GM10248 (cell line): Measurements from ENCODE around the gene MED23.

Experiments
- CTCF ChIA-PET: fragments of 300-600 bp; sonication (Branson Sonifier 250); formaldehyde crosslinking; extraction: SDS; loops from one replicate; lab custom pipeline; 2021; ENCODE audit warnings: antibody characterized with exemption; lab: Yijun Ruan, JAX
- POLR2A ChIA-PET: fragments of 350-650 bp; sonication (Branson Sonifier 250); formaldehyde crosslinking; extraction: SDS; loops from one replicate; lab custom pipeline; 2020; ENCODE audit warnings: antibody characterized with exemption; lab: Yijun Ruan, JAX
- DNase-seq: peaks from one replicate; pipeline ENCODE4 v3.0.0; 2012; ENCODE audit errors: extremely low spot score
- TF ChIP-seq, protein P1 (sequence below): IDR thresholded peaks from 2 replicates; pipeline ENCODE4 v1.5.1; 2012; ENCODE audit warnings: mild to moderate bottlenecking, low read depth; ENCODE audit errors: extremely low read depth, missing control alignments, control extremely low read depth

The MED23 gene

DNA sequence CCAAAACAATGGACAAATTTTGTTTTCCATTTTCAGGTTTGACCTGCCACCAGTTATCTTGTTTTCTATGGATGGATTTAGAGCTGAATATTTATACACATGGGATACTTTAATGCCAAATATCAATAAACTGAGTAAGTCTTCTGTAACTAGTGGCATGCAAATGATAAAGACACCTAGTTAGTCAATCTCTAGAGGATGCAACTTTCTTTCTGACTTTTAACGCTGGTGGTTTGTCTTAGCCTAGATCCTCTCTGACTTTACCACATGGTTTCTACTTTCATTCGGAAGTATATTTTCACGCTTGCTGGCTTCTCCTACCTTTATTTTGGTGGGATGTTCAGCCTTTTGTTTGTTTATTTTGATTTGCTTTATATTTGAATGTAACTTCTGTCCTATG is 30.2 kb upstream of the MED23 start:
- DNase-seq = no peak
- POLR2A ChIA-PET = interaction anchor here (0.7 kb wide), 1 partner anchor 124 kb away, joined by 3 read pairs; no protein-coding TSS in a partner anchor
- CTCF ChIA-PET = interaction anchor here (1.6 to 2.5 kb wide), 2 partner anchors 12 to 30 kb away, joined by 7 to 9 read pairs; partner anchors contain the start of gene MED23
- TF ChIP-seq, protein P1, sequence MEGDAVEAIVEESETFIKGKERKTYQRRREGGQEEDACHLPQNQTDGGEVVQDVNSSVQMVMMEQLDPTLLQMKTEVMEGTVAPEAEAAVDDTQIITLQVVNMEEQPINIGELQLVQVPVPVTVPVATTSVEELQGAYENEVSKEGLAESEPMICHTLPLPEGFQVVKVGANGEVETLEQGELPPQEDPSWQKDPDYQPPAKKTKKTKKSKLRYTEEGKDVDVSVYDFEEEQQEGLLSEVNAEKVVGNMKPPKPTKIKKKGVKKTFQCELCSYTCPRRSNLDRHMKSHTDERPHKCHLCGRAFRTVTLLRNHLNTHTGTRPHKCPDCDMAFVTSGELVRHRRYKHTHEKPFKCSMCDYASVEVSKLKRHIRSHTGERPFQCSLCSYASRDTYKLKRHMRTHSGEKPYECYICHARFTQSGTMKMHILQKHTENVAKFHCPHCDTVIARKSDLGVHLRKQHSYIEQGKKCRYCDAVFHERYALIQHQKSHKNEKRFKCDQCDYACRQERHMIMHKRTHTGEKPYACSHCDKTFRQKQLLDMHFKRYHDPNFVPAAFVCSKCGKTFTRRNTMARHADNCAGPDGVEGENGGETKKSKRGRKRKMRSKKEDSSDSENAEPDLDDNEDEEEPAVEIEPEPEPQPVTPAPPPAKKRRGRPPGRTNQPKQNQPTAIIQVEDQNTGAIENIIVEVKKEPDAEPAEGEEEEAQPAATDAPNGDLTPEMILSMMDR = no peak

DNA sequence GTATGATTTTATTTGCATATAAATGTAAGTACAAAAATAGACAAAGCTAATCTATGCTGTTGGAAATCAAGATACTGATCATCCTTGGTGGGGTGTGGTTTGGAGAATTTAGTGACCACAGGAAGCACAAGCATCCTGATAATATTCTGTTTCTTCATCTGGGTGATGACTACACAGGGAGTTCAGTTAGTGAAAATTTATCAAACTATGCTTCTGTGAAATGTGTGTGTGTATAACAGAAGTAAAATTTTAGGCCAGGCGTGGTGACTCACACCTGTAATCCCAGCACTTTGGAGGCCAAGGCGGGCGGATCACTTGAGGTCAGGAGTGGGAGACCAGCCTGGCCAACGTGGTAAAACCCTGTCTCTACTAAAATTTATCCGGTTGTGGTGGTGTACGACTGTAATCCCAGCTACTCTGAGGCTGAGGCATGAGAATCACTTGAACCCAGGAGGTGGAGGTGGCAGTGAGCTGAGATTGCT is 29.6 kb upstream of the MED23 start:
- POLR2A ChIA-PET = interaction anchor here (0.7 kb wide), 1 partner anchor 124 kb away, joined by 3 read pairs; no protein-coding TSS in a partner anchor

DNA sequence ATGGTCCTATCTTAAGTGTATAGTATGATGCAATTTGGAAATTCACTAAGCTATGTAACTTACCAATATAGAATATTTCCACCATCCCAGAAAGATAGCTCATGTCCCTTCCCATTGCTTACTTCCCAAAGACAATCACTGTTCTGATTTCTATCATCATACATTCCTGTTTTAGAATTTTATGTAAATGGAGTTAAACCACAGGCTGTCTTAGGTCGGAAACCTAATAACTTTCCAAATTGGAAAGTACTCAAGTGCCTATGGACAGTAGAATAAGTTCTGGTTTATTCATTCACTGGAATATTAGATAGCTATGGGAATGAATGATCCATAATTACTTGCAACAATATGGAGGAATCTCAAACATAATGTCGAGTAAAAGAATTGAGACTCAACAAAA is 29.2 kb upstream of the MED23 start:
- CTCF ChIA-PET = interaction anchor here (0.9 to 2.5 kb wide), 6 partner anchors 10 to 38 kb away, joined by 3 to 9 read pairs (median 3); partner anchors contain the start of genes ENPP3 and MED23
- POLR2A ChIA-PET = no interaction called here

More for the DNA sequence above, 29.6 kb upstream of the MED23 start:
- TF ChIP-seq, protein P1 = no peak
- CTCF ChIA-PET = interaction anchor here (0.9 to 2.5 kb wide), 6 partner anchors 11 to 38 kb away, joined by 3 to 9 read pairs (median 3); partner anchors contain the start of genes ENPP3 and MED23
- DNase-seq = no peak

DNA sequence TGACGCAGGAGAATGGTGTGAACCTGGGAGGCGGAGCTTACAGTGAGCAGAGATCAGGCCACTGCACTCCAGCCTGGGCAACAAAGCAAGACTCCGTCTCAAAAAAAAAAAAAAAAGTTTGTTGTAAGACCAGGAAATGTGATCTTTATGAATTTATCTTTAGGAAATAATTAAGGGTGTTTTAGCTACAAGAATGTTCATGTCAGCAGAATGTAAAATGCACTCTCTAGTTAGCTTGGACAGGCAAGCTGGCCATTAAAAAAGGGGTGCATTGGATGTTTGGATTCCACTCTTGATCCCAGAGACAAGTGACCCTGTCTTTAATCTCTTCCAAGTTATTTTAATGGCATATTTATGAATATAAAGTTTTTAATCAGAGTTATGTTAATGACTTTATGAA is 28.6 kb upstream of the MED23 start:
- TF ChIP-seq, protein P1 = no peak
- POLR2A ChIA-PET = no interaction called here
- DNase-seq = no peak
- CTCF ChIA-PET = interaction anchor here (0.9 to 1.6 kb wide), 4 partner anchors 10 to 39 kb away, joined by 3 read pairs; partner anchors contain the start of gene ENPP3

More for the DNA sequence above, 29.2 kb upstream of the MED23 start:
- TF ChIP-seq, protein P1 = no peak
- no peak for DNase-seq

DNA sequence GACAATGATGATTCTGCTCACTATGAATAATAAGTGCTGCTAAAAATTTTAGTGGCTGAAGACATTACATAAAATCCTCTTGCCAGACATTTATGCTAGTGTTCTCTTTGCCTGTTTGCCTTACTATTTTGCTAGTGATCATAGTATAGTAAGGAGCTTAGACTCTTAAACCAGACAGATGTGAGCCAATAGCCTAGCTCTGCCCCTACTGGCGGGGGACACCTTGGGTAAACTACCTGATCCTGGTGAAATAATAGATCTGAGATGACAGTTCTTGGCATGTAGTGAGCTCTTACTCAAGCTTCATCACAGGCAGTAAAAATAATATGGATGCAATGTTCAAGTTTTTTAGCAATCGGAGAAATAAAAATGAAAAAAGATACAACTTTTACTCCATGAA is 27.9 kb upstream of the MED23 start:
- no peak for DNase-seq
- POLR2A ChIA-PET = no interaction called here

DNA sequence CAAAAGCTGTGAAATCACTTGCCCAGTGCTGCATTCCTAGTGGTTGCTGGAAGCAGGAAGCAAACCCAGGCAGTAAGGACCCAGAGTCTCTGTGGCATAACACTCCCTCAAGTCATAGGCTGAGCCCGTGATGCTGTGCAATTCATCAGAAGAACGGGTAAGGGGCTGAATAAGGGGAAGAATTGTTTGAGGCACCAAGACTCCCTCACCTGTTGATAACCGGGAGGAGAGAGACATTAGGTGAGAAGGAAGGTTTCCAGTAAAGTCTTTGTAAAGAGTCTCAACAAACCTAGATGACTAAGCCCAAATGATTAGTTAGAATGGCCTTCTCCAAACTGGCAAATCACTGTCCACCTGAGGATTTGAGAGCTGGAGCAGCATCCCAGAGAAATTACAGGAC is 27.3 kb upstream of the MED23 start:
- DNase-seq = no peak
- TF ChIP-seq, protein P1 = no peak
- CTCF ChIA-PET = interaction anchor here (2.1 kb wide), 1 partner anchor 26 kb away, joined by 12 read pairs; no protein-coding TSS in a partner anchor
- POLR2A ChIA-PET = no interaction called here

More for the DNA sequence above, 27.9 kb upstream of the MED23 start:
- TF ChIP-seq, protein P1 = no peak
- CTCF ChIA-PET = interaction anchor here (1.6 kb wide), 1 partner anchor 40 kb away, joined by 3 read pairs; no protein-coding TSS in a partner anchor
